Activated CD8-positive, alpha-beta memory T cell treated with anti-CD3 and anti-CD28 coated beads for 1 hour (primary cell): Measurements from ENCODE around the gene ZNF761.

Source experiments
- DNase-seq, 2 donors: peaks; one replicate each; pipeline ENCODE4 v3.0.0-alpha.2; 2020; ENCODE audit warnings: low read depth in 1 of 2; ENCODE audit errors: extremely low read depth in 1 of 2

The ZNF761 gene

GRCh38 chr19:53504885-53505284, 73.1 kb downstream of the ZNF761 start:
- DNase-seq = no peak

DNA sequence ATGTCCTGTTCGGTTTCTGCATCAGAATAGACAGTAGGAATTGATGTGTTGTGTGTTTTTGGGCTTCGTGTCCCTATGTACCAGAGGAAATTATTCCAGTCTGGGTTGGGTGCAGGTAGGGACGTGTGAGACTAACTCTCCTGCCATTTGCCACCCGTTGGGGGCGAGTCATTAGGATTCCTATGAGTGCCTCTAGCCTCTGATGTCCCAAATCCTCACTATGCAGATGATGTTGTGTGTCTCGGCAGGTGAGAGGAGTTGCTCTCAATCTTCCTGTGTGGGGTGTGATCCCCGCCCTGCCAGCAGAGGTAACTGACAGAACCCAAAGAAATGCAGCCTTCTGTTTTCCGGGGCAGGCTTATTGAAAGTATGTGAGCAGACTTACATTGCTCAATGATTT, 74.9 kb downstream of the ZNF761 start:
- DNase-seq = no peak
